ENCODE measurements around the gene MECR.

MECR gene

DNA sequence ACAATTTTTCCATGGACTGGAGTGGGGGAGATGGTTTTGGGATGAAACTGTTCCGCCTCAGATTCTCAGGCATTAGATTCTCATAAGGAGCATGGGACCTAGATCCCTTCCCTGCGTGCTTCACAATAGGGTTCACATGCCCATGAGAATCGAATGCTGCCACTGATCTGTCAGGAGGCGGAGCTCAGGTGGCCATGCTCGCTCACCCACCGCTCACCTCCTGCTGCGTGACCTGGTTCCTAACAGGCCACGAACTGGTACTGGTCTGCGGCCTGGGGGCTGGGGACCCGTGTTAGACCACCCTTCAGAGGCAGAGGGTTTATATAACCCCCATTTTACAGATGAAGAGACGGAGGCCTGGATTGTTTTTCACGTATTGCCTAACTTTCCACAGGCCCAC is 32.7 kb downstream of the MECR start:
- DNase-seq = no peak

- DNase-seq = no peak
Observed at GRCh38 chr1:29197590-29197924, 33.2 kb downstream of the MECR start.

DNA sequence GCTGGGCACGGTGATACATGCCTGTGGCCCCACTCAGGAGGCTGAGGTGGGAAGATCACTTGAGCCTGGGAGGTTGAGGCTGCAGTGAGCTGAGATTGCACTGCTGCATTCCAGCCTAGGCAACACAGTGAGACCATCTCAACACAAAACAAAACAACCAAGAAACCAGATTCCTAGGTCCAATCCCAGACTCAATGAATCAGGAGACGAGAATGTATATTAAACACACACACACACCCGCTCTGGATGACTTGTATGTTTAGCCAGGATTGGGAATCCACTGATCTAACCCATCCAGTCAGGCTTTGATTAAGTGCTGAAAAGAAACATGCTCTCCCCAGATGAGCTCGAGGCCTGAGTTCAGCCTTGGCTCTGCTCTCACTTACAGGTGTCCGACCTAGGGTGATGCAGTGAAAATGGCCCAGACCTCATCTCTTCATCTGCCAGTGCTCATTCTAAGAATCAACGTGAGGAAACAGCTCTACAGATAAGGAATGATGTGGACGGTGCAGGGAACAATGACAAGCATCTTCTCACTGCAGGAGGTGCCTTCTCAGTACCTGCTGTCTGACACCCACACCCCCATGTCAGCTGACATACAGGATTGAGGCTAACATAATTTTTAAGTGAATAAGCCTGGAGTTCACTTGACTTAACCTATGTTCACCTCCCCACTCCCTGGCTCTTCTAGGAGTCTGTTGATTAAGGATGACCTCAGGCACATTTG is 33.7 kb downstream of the MECR start:
- no peak for DNase-seq

DNA sequence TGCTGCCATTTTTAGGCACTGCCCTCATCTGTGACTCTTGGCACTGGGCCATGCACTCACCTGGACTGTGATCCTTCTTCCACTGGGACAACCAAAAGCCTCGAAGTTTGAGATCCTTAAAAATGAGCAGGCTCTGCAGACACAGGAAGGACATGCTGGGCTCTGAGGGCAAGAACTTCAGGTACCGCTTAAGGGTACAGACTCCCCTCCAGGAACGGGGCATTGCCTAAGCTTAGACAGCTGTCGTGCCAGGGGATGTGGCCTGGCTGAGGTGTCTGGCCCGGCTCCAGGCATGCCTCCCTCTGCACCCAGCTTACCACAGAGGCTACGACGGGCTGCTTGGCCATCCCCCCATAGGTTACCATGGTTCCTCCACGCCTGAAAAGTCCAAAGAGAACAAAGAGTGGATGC is 34.8 kb downstream of the MECR start:
- DNase-seq = no peak

DNA sequence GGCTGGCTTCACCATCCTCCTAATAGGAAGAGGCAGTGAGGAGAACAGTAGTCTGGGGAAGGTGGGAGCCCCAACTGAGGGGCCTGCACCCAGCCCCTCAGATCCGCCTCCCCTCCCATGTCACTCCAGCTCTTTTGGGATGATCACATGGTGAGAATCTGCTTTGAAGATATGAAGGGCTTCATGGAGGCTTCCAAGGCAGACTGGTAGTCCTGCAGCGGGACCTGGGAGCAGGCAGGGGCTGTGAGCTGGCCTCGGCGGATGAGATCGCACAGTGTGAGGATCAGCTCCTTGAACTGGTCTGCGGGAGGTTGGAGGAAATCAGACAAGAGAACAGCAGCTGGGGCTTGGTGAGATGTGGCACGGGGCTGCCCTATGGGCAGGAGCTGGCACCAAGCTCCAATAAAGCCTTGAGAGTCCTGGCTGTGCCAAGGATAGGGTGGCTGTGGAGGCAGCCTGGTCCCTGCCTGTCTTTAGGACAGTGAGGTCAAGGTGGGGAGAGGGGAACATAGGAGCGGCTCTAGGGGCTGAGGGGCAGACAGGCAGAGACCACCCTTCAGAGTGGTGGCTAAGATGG is 36.8 kb downstream of the MECR start:
- no peak for DNase-seq

DNA sequence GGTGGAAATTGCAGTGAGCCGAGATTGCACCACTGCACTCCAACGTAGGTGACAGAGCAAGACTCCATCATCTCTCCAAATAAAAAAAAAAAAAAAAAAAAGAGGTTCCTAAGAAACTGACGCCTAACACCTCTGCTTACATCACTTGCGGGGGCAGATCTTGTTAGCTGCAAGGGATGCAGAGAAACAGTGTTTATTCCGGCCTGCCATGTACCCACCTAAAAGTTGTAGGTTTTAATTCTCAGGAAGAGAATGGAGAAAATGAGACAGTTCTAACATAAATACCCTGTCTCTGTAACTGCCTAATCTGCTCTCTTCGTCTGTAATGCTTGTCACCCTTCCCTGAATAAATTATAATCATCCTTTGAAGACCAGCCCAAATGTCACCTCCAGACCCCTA is 40.0 kb downstream of the MECR start:
- DNase-seq = no peak

DNA sequence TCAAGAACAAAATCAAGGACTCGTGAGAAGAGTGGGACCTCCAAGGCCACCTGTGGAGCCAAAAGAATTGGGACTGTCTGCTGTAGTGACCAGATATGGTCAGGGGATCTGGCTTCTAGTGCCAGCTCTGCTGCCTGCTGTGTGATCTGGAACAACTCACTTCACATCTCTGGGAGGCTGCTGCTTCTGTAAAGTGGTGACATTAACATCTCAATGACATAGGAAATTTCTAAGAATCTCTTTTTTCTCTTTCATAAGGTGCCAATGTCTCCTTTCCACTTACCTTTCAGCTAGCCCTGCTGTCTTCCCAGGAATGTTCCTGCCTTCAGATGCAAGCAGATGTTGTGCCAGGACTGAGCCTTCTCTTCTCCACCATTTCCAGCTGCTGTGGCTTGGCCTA is 44.0 kb downstream of the MECR start:
- DNase-seq = no peak

DNA sequence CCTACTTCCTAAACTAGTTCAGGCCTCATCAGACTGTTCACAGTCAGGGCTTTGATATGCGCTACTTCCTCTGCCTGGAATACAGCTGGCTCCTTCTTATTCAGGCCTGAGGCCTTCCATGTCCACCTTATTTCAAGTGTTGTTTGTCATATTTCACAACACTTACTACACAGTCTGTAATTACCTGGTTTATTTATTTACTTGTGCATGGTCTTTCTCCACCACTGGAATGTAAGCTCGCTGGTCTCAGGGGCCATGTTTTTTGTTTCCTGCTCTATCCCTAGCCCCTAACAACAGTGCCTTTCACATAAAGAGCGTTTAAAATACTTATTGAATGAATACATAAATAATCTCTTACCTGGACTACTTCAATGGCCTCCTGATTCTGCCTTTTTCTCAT is 44.5 kb downstream of the MECR start:
- no peak for DNase-seq

DNA sequence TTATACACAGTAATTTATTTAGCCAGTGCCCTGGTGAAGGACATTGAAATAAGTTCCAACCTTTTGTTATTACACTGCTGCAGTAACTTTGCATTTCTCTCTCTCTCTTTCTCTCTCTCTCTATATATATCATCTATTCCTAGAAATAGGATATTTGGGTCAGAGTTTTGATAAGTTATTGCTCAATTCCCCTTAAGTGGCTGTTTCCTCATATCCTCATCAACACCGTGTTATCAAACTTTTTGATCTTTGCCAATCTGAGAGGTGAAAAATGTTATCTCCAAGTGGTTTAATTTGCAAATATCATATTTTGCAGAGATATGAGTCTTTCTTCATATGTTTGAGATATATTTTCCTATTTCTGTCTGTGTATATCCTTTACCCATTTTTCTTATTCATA is 47.4 kb downstream of the MECR start:
- no peak for DNase-seq

GRCh38 chr1:29181413-29182225 is 49.1 kb downstream of the MECR start, which contains the start of gene SRSF4:
SRSF4 (minus strand) TSS chr1:29181900; CDS start chr1:29181752, 148 bp downstream.
- peak; percentile 97 for DNase-seq

- no peak for DNase-seq
Observed at GRCh38 chr1:29180497-29181412, 50.0 kb downstream of the MECR start.

DNA sequence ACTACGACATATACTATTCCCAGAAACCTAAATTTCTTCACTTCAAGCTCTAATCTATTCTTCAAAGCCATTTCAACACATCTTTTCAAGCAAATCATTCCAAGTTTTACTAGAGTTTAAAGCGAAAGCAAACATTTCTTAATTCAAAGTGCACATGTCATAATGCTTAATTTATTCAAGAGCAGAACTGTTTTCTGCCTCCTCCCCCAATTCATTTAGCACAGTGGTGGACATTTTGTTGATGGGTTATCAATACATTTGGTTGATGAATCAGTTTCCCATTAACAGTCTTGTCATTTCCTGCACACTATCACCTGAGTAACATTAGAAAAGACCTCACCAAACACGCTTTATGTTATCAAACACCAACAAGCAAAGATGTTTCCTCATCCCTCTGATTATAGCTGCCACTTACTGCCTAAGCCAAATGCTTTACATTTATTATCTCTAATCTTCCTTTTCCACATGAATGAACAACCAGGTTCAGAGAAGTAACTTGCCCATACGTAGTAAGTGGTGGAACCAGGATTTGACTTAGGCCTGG is 51.0 kb downstream of the MECR start:
- no peak for DNase-seq

GRCh38 chr1:29177022-29177705 is 53.6 kb downstream of the MECR start:
- no peak for DNase-seq

GRCh38 chr1:29176576-29176975 is 54.2 kb downstream of the MECR start:
- no peak for DNase-seq

- DNase-seq = no peak
Observed at GRCh38 chr1:29172415-29172939, 58.3 kb downstream of the MECR start.

- DNase-seq = no peak
Observed at GRCh38 chr1:29171521-29171920, 59.2 kb downstream of the MECR start.

GRCh38 chr1:29171089-29171488 is 59.6 kb downstream of the MECR start:
- DNase-seq = no peak

DNA sequence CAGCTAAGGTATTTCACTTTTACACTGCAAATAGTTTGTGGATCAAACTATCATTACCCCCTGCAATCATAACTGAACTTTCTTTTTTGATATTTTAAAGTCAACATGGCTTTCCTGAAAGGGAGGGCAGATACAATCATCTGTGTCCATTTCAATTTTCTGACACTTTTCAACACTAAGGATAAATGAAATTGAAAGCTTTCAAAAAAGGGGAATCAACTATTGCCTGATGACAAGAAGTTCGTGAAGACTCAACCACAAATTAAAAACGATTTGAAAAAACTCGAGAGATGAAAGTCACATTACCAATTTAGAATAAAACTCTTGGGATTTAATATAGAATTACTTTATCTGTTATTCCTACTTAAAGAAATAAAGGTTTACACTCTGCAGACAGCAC is 60.8 kb downstream of the MECR start:
- no peak for DNase-seq

- no peak for DNase-seq
Observed at GRCh38 chr1:29167904-29168303, 62.8 kb downstream of the MECR start.

- no peak for DNase-seq
Observed at GRCh38 chr1:29166291-29166878, 64.3 kb downstream of the MECR start.

DNA sequence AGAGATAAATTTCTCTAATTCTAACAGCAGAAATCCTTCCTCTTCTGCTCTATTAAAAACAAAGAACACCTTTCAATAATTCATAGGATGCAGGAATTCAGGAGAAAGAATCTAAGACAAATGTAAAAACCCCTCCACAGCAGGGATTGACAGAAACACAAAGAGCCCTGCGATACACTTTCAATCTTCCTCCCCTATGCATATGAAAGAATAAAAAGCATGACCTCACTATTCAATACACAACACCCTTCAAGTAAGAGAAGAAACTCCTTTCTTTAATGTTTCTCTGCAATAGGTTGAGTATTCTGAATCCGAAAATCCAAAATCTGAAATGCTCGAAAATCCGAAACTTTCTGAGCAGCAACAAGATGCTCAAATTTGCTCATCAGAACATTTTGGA is 66.1 kb downstream of the MECR start:
- DNase-seq = no peak

All from NCI-H510A (cell line).